GM12878 (cell line): ENCODE data around the gene HERC4. TPM values are rescaled to one million over a fixed set of nuclear protein-coding genes. Genes with fewer than 3 reads are reported as not detected.

Source experiments
- ATAC-seq: fragments of 200-7000 bp; cut with Tn5 transposase; 3 replicates; pipeline ENCODE4 v1.9.1; 2020; ENCODE audit warnings: mild to moderate bottlenecking, moderate library complexity
- BruUV-seq: library from RNA; stranded (reverse); fragments of 400-500 nt; replicated peaks from 2 replicates; lab custom pipeline; 2021; lab: Mats Ljungman, UMichigan
- CTCF ChIA-PET: fragments of 300-600 bp; sonication (Branson Sonifier 250); formaldehyde crosslinking; extraction: SDS; loops from one replicate; lab custom pipeline; 2021; ENCODE audit warnings: inconsistent platforms; lab: Yijun Ruan, JAX
- POLR2A ChIA-PET: fragments of 350-600 bp; formaldehyde crosslinking; extraction: SDS; loops from one replicate; lab custom pipeline; 2021; ENCODE audit warnings: inconsistent platforms; lab: Charles Lee
- RAD21 ChIA-PET: fragments of 300-600 bp; sonication (Branson Sonifier 250); formaldehyde crosslinking; loops from one replicate; lab custom pipeline; 2023; ENCODE audit warnings: antibody characterized with exemption; ENCODE audit not compliant: unreplicated experiment; lab: Charles Lee
- SMC1A ChIA-PET: fragments of 300-600 bp; sonication (Branson Sonifier 250); formaldehyde crosslinking; loops from one replicate; lab custom pipeline; 2023; ENCODE audit not compliant: unreplicated experiment, uncharacterized antibody; lab: Charles Lee
- DNase-seq: peaks from one replicate; pipeline ENCODE4 v3.0.0-alpha.2; 2011; ENCODE audit warnings: low read depth, low spot score
- FAIRE-seq: peaks from 3 replicates; lab custom pipeline; 2011; peaks lifted over from hg19 to GRCh38; lab: Jason Lieb, UNC
- H2AFZ ChIP-seq: 2 replicates; pipeline ENCODE4 v1.6.0; 2011; ENCODE audit warnings: low read depth, low read length, control low read depth; ENCODE audit not compliant: control insufficient read depth
- H3K27ac ChIP-seq: 2 replicates; pipeline ENCODE4 v1.5.1; 2011; ENCODE audit warnings: control low read depth; ENCODE audit not compliant: control insufficient read depth, insufficient read depth
- H3K27me3 ChIP-seq, 2 experiments: replicated peaks in 1 of 2; 2 replicates each; pipeline versions ENCODE4 v1.6.0 to v1.6.1; 2011; ENCODE audit warnings: low read length in 1 of 2; ENCODE audit not compliant: control insufficient read depth in 2 of 2, insufficient read depth in 2 of 2
- H3K36me3 ChIP-seq, 2 experiments: 2 replicates each; pipeline ENCODE4 v1.5.1; 2011; ENCODE audit warnings: low read length in 1 of 2; ENCODE audit not compliant: control insufficient read depth in 2 of 2, insufficient read depth in 2 of 2
- H3K4me1 ChIP-seq: 2 replicates; pipeline ENCODE4 v1.6.1; 2011; ENCODE audit warnings: mild to moderate bottlenecking, low read length, moderate library complexity, mixed read lengths; ENCODE audit not compliant: control insufficient read depth, insufficient read depth
- H3K4me2 ChIP-seq: 2 replicates; pipeline ENCODE4 v1.6.0; 2011; ENCODE audit warnings: control low read depth; ENCODE audit not compliant: control insufficient read depth, insufficient read depth
- H3K4me3 ChIP-seq: fragments of 200-600 bp; sonication (generic); 2 replicates; pipeline ENCODE4 v1.5.1; 2016
- H3K79me2 ChIP-seq: 2 replicates; pipeline ENCODE4 v1.6.0; 2011; ENCODE audit warnings: low read length; ENCODE audit not compliant: control insufficient read depth, insufficient read depth
- H3K9ac ChIP-seq: 2 replicates; pipeline ENCODE4 v1.8.0; 2011; ENCODE audit warnings: low read length, control low read depth, mixed read lengths; ENCODE audit not compliant: control insufficient read depth, insufficient read depth
- H3K9me3 ChIP-seq: replicated peaks from 3 replicates; pipeline ENCODE4 v1.5.1; 2011; ENCODE audit warnings: mild to moderate bottlenecking, low read length; ENCODE audit not compliant: control insufficient read depth, insufficient read depth
- H4K20me1 ChIP-seq: 2 replicates; pipeline ENCODE4 v1.6.0; 2011; ENCODE audit not compliant: control insufficient read depth, insufficient read depth
- ATF2 ChIP-seq: IDR thresholded peaks from 2 replicates; pipeline ENCODE4 v1.6.1; 2012; ENCODE audit warnings: low read length, inconsistent platforms
- CHD4 ChIP-seq: fragments of 200-600 bp; sonication (generic); IDR thresholded peaks from 2 replicates; pipeline ENCODE4 v1.6.1; 2016; ENCODE audit warnings: mild to moderate bottlenecking
- IRF4 ChIP-seq: IDR thresholded peaks from 2 replicates; pipeline ENCODE4 v1.6.1; 2011; ENCODE audit warnings: low read depth, low read length
- IRF5 ChIP-seq: fragments of 450-650 bp; IDR thresholded peaks from 2 replicates; pipeline ENCODE4 v1.6.1; 2017; ENCODE audit warnings: borderline replicate concordance
- LARP7 ChIP-seq: fragments of 450-650 bp; IDR thresholded peaks from 2 replicates; pipeline ENCODE4 v1.6.1; 2017; ENCODE audit warnings: mild to moderate bottlenecking
- MEF2A ChIP-seq: IDR thresholded peaks from 2 replicates; pipeline ENCODE4 v1.6.1; 2011; ENCODE audit warnings: low read depth, mild to moderate bottlenecking, low read length, moderate library complexity; ENCODE audit not compliant: insufficient read depth
- MLLT1 ChIP-seq: fragments of 450-650 bp; IDR thresholded peaks from 2 replicates; pipeline ENCODE4 v1.6.1; 2016; ENCODE audit warnings: mild to moderate bottlenecking
- POU2F2 ChIP-seq: IDR thresholded peaks from 3 replicates; pipeline ENCODE4 v1.6.1; 2011; ENCODE audit warnings: low read depth, mild to moderate bottlenecking, low read length, borderline replicate concordance
- SUZ12 ChIP-seq: fragments of 200-600 bp; sonication (generic); IDR thresholded peaks from one replicate; pipeline ENCODE4 v1.6.1; 2018; ENCODE audit warnings: antibody characterized with exemption, mild to moderate bottlenecking; ENCODE audit not compliant: unreplicated experiment
- ZBTB33 ChIP-seq: fragments of 450-650 bp; IDR thresholded peaks from 2 replicates; pipeline ENCODE4 v1.6.1; 2017; ENCODE audit warnings: mild to moderate bottlenecking
- ZBTB40 ChIP-seq: fragments of 450-650 bp; IDR thresholded peaks from 2 replicates; pipeline ENCODE4 v1.6.1; 2016; ENCODE audit warnings: mild to moderate bottlenecking, moderate library complexity, borderline replicate concordance
- ZZZ3 ChIP-seq: IDR thresholded peaks from 2 replicates; pipeline ENCODE4 v1.6.1; 2011; ENCODE audit warnings: low read depth; ENCODE audit not compliant: control insufficient read depth, insufficient read length
- WGBS: methylation state at CpG from one replicate; pipeline ENCODE4 v1.1.6; 2016; ENCODE audit warnings: low lambda C conversion rate; ENCODE audit not compliant: insufficient replicate concordance, insufficient coverage; ENCODE audit errors: missing lambda C conversion rate; 5-methylcytosine and 5-hydroxymethylcytosine counted together
- in situ Hi-C: fragments of 300-500 bp; cut with MboI; formaldehyde crosslinking; loops from 9 replicates; pipeline ENCODE4 v1.14.3; 2018; ENCODE audit warnings: mixed read lengths
- intact Hi-C: fragments of 100-400 bp; cut with micrococcal nuclease; formaldehyde crosslinking; loops from one replicate; pipeline ENCODE4 v1.14.2; 2022; ENCODE audit not compliant: unreplicated experiment
- polyA plus RNA-seq, 11 experiments: library from polyadenylated mRNA; depleted of rRNA in 4 of 11; unstranded in 6 of 11; stranded (reverse) in 5 of 11; fragments of >200 nt; fragmentation: Nextera tagmentation in 4 of 11; fragmentation: Illumina TruSeq in 1 of 11; extraction: Ambion mirVana in 4 of 11; extraction: Trizol in 1 of 11; gene quantifications; 1 replicate in 1 of 11; 2 replicates in 10 of 11; pipeline versions ENCODE4 v1.2.1 to v1.2.3, GENCODE V29; 2011 to 2016; ENCODE audit warnings: inconsistent platforms in 2 of 11, missing spikeins in 2 of 11, low read depth in 1 of 11
- total RNA-seq, 4 experiments: library from RNA; depleted of rRNA in 3 of 4; stranded (reverse); fragments of >200 nt in 3 of 4; fragmentation: Illumina TruSeq in 1 of 4; extraction: Trizol in 1 of 4; gene quantifications; 2 replicates each; pipeline versions ENCODE4 v1.2.1 to v1.2.3, GENCODE V29; 2013 to 2021

The HERC4 gene
- total and polyA plus RNA-seq, 10 of the 15 experiments (the other 5 are each of a cell fraction or from before 2014, with no cell fraction given) = 9.7 to 36.8 (median 23.4) TPM

GRCh38 chr10:68086910-68087684 is 12.0 kb upstream of the HERC4 start:
- Histone ChIP-seq H3K9me3 (no peaks in the 10 kb centered on the region), H4K20me1 (no peaks in the 10 kb centered on the region), H3K4me1 (peaks cover 3% of the 10 kb centered on the region; the same call in 1 of the 2 replicates), H3K27ac (no peak overlapping the region), H3K4me2 (no peak overlapping the region), H2AFZ (no peak overlapping the region), H3K36me3 (no peaks in the 10 kb centered on the region), H3K4me3 (no peak overlapping the region), H3K27me3 (no peaks in the 10 kb centered on the region), H3K79me2 (no peaks in the 10 kb centered on the region), H3K9ac (no peak overlapping the region)
- BruUV-seq = no TSS peak
- DNase-seq (no peak), ATAC-seq (no peak), FAIRE-seq (no peak)
- WGBS = 90% methylated on average over 7 of the region's 7 CpGs
- in situ Hi-C loops (no loop called here), intact Hi-C loops (no loop called here)
- ChIA-PET RAD21 (no interaction called here), POLR2A (no interaction called here), CTCF (interaction anchor here (1.4 to 1.6 kb wide), 2 partner anchors 68 to 120 kb away, joined by 3 to 4 read pairs; no protein-coding TSS in a partner anchor), SMC1A (no interaction called here)
- TF ChIP-seq ZZZ3 (no peak), MLLT1 (no peak), ZBTB40 (no peak), MEF2A (no peak), ZBTB33 (no peak), IRF4 (no peak), ATF2 (no peak), POU2F2 (no peak), IRF5 (no peak), SUZ12 (no peak), CHD4 (no peak), LARP7 (no peak)
